ENCODE data around the gene ARMC8. TPM values are rescaled to one million over a fixed set of nuclear protein-coding genes. Genes with fewer than 3 reads are reported as not detected.
A peak's percentile ranks its signal among the peaks of the same experiment; 100 is the strongest.

Gene ARMC8
- total RNA-seq, 6 experiments from 2014 or later = 29.0 to 37.9 (median 35.0) TPM

GRCh38 chr3:138267083-138267482 is 80.0 kb downstream of the ARMC8 start:
- no peak overlapping the region for H3K27ac Mint-ChIP-seq
- DNase-seq = no peak
- H3K9me3 Mint-ChIP-seq = no peaks in the 10 kb centered on the region
- H3K27me3 Mint-ChIP-seq (ENCODE audit: insufficient read depth) = no peaks in the 10 kb centered on the region
- H3K4me1 Mint-ChIP-seq (ENCODE audit: low read depth) = no peaks in the 10 kb centered on the region
- no peak overlapping the region for H3K4me3 Mint-ChIP-seq
- H3K36me3 Mint-ChIP-seq (ENCODE audit: low read depth) = 0 out of 2 replicates have a peak, but pooled peaks cover 4% of the 10 kb centered on the region
- TF ChIP-seq CTCF (IDR thresholded peaks at IDR 0.05) = no peak

GRCh38 chr3:138270245-138270644 is 83.1 kb downstream of the ARMC8 start:
- no peak for DNase-seq
- no peaks in the 10 kb centered on the region for H3K27me3 Mint-ChIP-seq (ENCODE audit: insufficient read depth)
- no peaks in the 10 kb centered on the region for H3K4me1 Mint-ChIP-seq (ENCODE audit: low read depth)
- peaks cover 14% of the 10 kb centered on the region; the same call in 1 of the 2 replicates for H3K36me3 Mint-ChIP-seq (ENCODE audit: low read depth)
- no peak overlapping the region for H3K4me3 Mint-ChIP-seq
- H3K9me3 Mint-ChIP-seq = no peaks in the 10 kb centered on the region
- peak; percentile 58 for TF ChIP-seq CTCF (IDR thresholded peaks at IDR 0.05)
- H3K27ac Mint-ChIP-seq = no peak overlapping the region

GRCh38 chr3:138271189-138271794 is 84.2 kb downstream of the ARMC8 start:
- no peak for TF ChIP-seq CTCF (IDR thresholded peaks at IDR 0.05)
- no peaks in the 10 kb centered on the region for H3K4me1 Mint-ChIP-seq (ENCODE audit: low read depth)
- H3K27me3 Mint-ChIP-seq (ENCODE audit: insufficient read depth) = no peaks in the 10 kb centered on the region
- no peak overlapping the region for H3K4me3 Mint-ChIP-seq
- H3K9me3 Mint-ChIP-seq = no peaks in the 10 kb centered on the region
- H3K27ac Mint-ChIP-seq = no peak overlapping the region; the same call in 1 of the 2 replicates
- no peak for DNase-seq
- H3K36me3 Mint-ChIP-seq (ENCODE audit: low read depth) = peaks cover 10% of the 10 kb centered on the region; the same call in 1 of the 2 replicates

GRCh38 chr3:138281561-138281960 is 94.5 kb downstream of the ARMC8 start:
- no peaks in the 10 kb centered on the region; the same call in 1 of the 2 replicates for H3K27me3 Mint-ChIP-seq (ENCODE audit: insufficient read depth)
- H3K4me1 Mint-ChIP-seq (ENCODE audit: low read depth) = no peaks in the 10 kb centered on the region
- no peaks in the 10 kb centered on the region for H3K9me3 Mint-ChIP-seq
- H3K27ac Mint-ChIP-seq = no peak overlapping the region
- no peak overlapping the region for H3K4me3 Mint-ChIP-seq
- no peak for TF ChIP-seq CTCF (IDR thresholded peaks at IDR 0.05)
- no peaks in the 10 kb centered on the region; the same call in 1 of the 2 replicates for H3K36me3 Mint-ChIP-seq (ENCODE audit: low read depth)
- no peak for DNase-seq

- no peaks in the 10 kb centered on the region for H3K4me1 Mint-ChIP-seq (ENCODE audit: low read depth)
- H3K27ac Mint-ChIP-seq = no peak overlapping the region
- H3K27me3 Mint-ChIP-seq (ENCODE audit: insufficient read depth) = no peaks in the 10 kb centered on the region; the same call in 1 of the 2 replicates
These were observed 95.7 kb downstream of the ARMC8 start for GRCh38 chr3:138282836-138283235.

More at GRCh38 chr3:138282836-138283235, 95.7 kb downstream of the ARMC8 start:
- no peak for TF ChIP-seq CTCF (IDR thresholded peaks at IDR 0.05)
- Mint-ChIP-seq H3K4me3 (no peak overlapping the region), H3K9me3 (no peaks in the 10 kb centered on the region), H3K36me3 (ENCODE audit: low read depth) (no peaks in the 10 kb centered on the region; the same call in 1 of the 2 replicates)
- no peak for DNase-seq

All from HFFc6 (cell line).